Caco-2 (cell line): ENCODE results near the gene GNAQ. TPM values are rescaled to one million over a fixed set of nuclear protein-coding genes. Genes with fewer than 3 reads are reported as not detected.

ENCODE experiments used
- BruUV-seq: library from RNA; stranded (reverse); fragments of 400-500 nt; replicated peaks from 2 replicates; lab custom pipeline; 2021; lab: Mats Ljungman, UMichigan
- CTCF ChIA-PET: fragments of 300-600 bp; sonication (Branson Sonifier 250); formaldehyde crosslinking; loops from one replicate; lab custom pipeline; 2022; ENCODE audit warnings: antibody characterized with exemption; lab: Charles Lee
- POLR2A ChIA-PET: fragments of 300-600 bp; sonication (Branson Sonifier 250); formaldehyde crosslinking; loops from one replicate; lab custom pipeline; 2022; ENCODE audit warnings: antibody characterized with exemption; lab: Charles Lee
- DNase-seq, 2 experiments: peaks; one replicate each; pipeline versions ENCODE4 v3.0.0 to v3.0.0-alpha.2; 2020 to 2022
- H3K27me3 ChIP-seq: replicated peaks from 2 replicates; pipeline ENCODE4 v1.6.0; 2011; ENCODE audit warnings: low read length; ENCODE audit not compliant: control insufficient read depth, insufficient read depth
- H3K36me3 ChIP-seq: 2 replicates; pipeline ENCODE4 v1.5.1; 2011; ENCODE audit warnings: low read length; ENCODE audit not compliant: control insufficient read depth, insufficient read depth
- H3K4me1 ChIP-seq: fragments of 250-450 bp; sonication (Bioruptor Pico); 2 replicates; pipeline ENCODE4 v1.5.1; 2020; ENCODE audit warnings: mild to moderate bottlenecking
- H3K4me3 ChIP-seq: 2 replicates; pipeline ENCODE4 v1.5.1; 2011; ENCODE audit warnings: low read depth, mild to moderate bottlenecking, control low read depth, low read length
- H3K9me3 ChIP-seq: fragments of 250-450 bp; sonication (Bioruptor Pico); 2 replicates; pipeline ENCODE4 v1.5.1; 2020; ENCODE audit warnings: mild to moderate bottlenecking, moderate library complexity
- H3K27ac Mint-ChIP-seq: one replicate; pipeline ENCODE4 v1.8.0; 2022; ENCODE audit warnings: mixed read lengths; ENCODE audit not compliant: unreplicated experiment
- H3K27me3 Mint-ChIP-seq: one replicate; pipeline ENCODE4 v1.8.0; 2022; ENCODE audit warnings: mixed read lengths; ENCODE audit not compliant: insufficient read depth, unreplicated experiment
- H3K36me3 Mint-ChIP-seq: one replicate; pipeline ENCODE4 v1.8.0; 2022; ENCODE audit warnings: mild to moderate bottlenecking, mixed read lengths; ENCODE audit not compliant: insufficient read depth, unreplicated experiment
- H3K4me1 Mint-ChIP-seq: one replicate; pipeline ENCODE4 v1.8.0; 2022; ENCODE audit warnings: low read depth, mixed read lengths; ENCODE audit not compliant: unreplicated experiment
- H3K4me3 Mint-ChIP-seq: one replicate; pipeline ENCODE4 v1.8.0; 2022; ENCODE audit warnings: mild to moderate bottlenecking, moderate library complexity, mixed read lengths; ENCODE audit not compliant: unreplicated experiment
- H3K9me3 Mint-ChIP-seq: one replicate; pipeline ENCODE4 v1.8.0; 2022; ENCODE audit warnings: mixed read lengths; ENCODE audit not compliant: unreplicated experiment
- CTCF ChIP-seq, 2 experiments: fragments of 200-600 bp in 1 of 2; IDR thresholded peaks; 1 replicate in 1 of 2; 2 replicates in 1 of 2; pipeline versions ENCODE4 v1.5.1 to v1.8.0; 2011 to 2022; ENCODE audit warnings: antibody characterized with exemption in 1 of 2, control low read depth in 1 of 2, inconsistent platforms in 1 of 2, low read depth in 1 of 2, low read length in 1 of 2, mild to moderate bottlenecking in 1 of 2, moderate library complexity in 1 of 2; ENCODE audit not compliant: insufficient read depth in 1 of 2, severe bottlenecking in 1 of 2, unreplicated experiment in 1 of 2
- intact Hi-C: fragments of 100-400 bp; cut with micrococcal nuclease; formaldehyde crosslinking; loops from one replicate; pipeline ENCODE4 v1.10.0; 2022; ENCODE audit not compliant: unreplicated experiment
- total RNA-seq: library from RNA; stranded (reverse); gene quantifications from 2 replicates; pipeline ENCODE4 v1.2.3, GENCODE V29; 2022

The GNAQ gene
- total RNA-seq, 1 experiment from 2014 or later: 10.1 TPM

GRCh38 chr9:77951369-77951768 is 80.2 kb downstream of the GNAQ start:
- no peak for DNase-seq
- ChIA-PET POLR2A (no interaction called here), CTCF (no interaction called here)
- no peaks in the 10 kb centered on the region for H3K4me1 ChIP-seq
- no peak for TF ChIP-seq CTCF (IDR thresholded peaks at IDR 0.05; ENCODE audit: insufficient read depth in 1 of 2, low read depth in 1 of 2, low read length in 1 of 2, severe bottlenecking in 1 of 2, unreplicated experiment in 1 of 2)
- no peaks in the 10 kb centered on the region for H3K9me3 Mint-ChIP-seq
- H3K4me3 Mint-ChIP-seq: no peak overlapping the region
- no peak overlapping the region for H3K4me3 ChIP-seq
- H3K27ac Mint-ChIP-seq: no peak overlapping the region
- H3K36me3 Mint-ChIP-seq: peaks cover 4% of the 10 kb centered on the region
- intact Hi-C loops: no loop called here
- no peaks in the 10 kb centered on the region for H3K27me3 ChIP-seq
- peaks cover 6% of the 10 kb centered on the region for H3K4me1 Mint-ChIP-seq
- no peaks in the 10 kb centered on the region for H3K36me3 ChIP-seq
- H3K27me3 Mint-ChIP-seq: no peaks in the 10 kb centered on the region
- no TSS peak for BruUV-seq
- H3K9me3 ChIP-seq: no peaks in the 10 kb centered on the region

- Mint-ChIP-seq H3K4me3 (no peak overlapping the region), H3K36me3 (peaks cover 4% of the 10 kb centered on the region), H3K9me3 (no peaks in the 10 kb centered on the region), H3K27me3 (no peaks in the 10 kb centered on the region), H3K27ac (no peak overlapping the region), H3K4me1 (peaks cover 6% of the 10 kb centered on the region)
- no TSS peak for BruUV-seq
- no peaks in the 10 kb centered on the region for H3K4me1 ChIP-seq
- H3K9me3 ChIP-seq: no peaks in the 10 kb centered on the region
- no peak for TF ChIP-seq CTCF (IDR thresholded peaks at IDR 0.05; ENCODE audit: insufficient read depth in 1 of 2, low read depth in 1 of 2, low read length in 1 of 2, severe bottlenecking in 1 of 2, unreplicated experiment in 1 of 2)
- ChIA-PET POLR2A (no interaction called here), CTCF (no interaction called here)
- DNase-seq: no peak
- no peaks in the 10 kb centered on the region for H3K36me3 ChIP-seq
- no peak overlapping the region for H3K4me3 ChIP-seq
- H3K27me3 ChIP-seq: no peaks in the 10 kb centered on the region
- intact Hi-C loops: loop anchor here (10.0 kb wide), 1 partner anchor 75 kb away; no protein-coding TSS in a partner anchor
These were observed 81.7 kb downstream of the GNAQ start for GRCh38 chr9:77949751-77950436.

GRCh38 chr9:77947651-77948050 is 84.0 kb downstream of the GNAQ start:
- Histone ChIP-seq H3K27me3 (no peaks in the 10 kb centered on the region), H3K9me3 (no peaks in the 10 kb centered on the region), H3K4me3 (no peak overlapping the region), H3K4me1 (0 out of 2 replicates have a peak, but pooled peaks cover 3% of the 10 kb centered on the region), H3K36me3 (no peaks in the 10 kb centered on the region)
- no peaks in the 10 kb centered on the region for H3K9me3 Mint-ChIP-seq
- no TSS peak for BruUV-seq
- H3K4me3 Mint-ChIP-seq: no peak overlapping the region
- POLR2A ChIA-PET: no interaction called here
- peaks cover 6% of the 10 kb centered on the region for H3K4me1 Mint-ChIP-seq
- CTCF ChIA-PET: no interaction called here
- no peaks in the 10 kb centered on the region for H3K27me3 Mint-ChIP-seq
- intact Hi-C loops: loop anchor here (10.0 kb wide), 1 partner anchor 73 kb away; no protein-coding TSS in a partner anchor
- peaks cover 4% of the 10 kb centered on the region for H3K36me3 Mint-ChIP-seq
- H3K27ac Mint-ChIP-seq: no peak overlapping the region
- TF ChIP-seq CTCF (IDR thresholded peaks at IDR 0.05; ENCODE audit: insufficient read depth in 1 of 2, low read depth in 1 of 2, low read length in 1 of 2, severe bottlenecking in 1 of 2, unreplicated experiment in 1 of 2): no peak
- DNase-seq: no peak
